Inflammatory macrophage treated with lipopolysaccharide for 4 hours (primary cell): ENCODE measurements around the gene SPATA31D3.
"Not testable (repeated sequence)": the region's sequence is repeated elsewhere in the genome, so short reads cannot be mapped to it uniquely, and the experiment has no call there.

Experiments used
- DNase-seq: peaks from one replicate; pipeline ENCODE4 v3.0.0-alpha.2; 2020

The SPATA31D3 gene

GRCh38 chr9:81943393-81943792 is at the start of gene SPATA31D3:
SPATA31D3 (plus strand) TSS chr9:81943500; CDS start chr9:81943586, 86 bp downstream.
- not testable (repeated sequence) for DNase-seq

- DNase-seq, result no peak
These were observed 49.4 kb upstream of the SPATA31D3 start for GRCh38 chr9:81893929-81894328.

- no peak for DNase-seq
These were observed 48.4 kb upstream of the SPATA31D3 start for GRCh38 chr9:81894891-81895290.

GRCh38 chr9:81896070-81896469 is 47.2 kb upstream of the SPATA31D3 start:
- DNase-seq, result no peak

GRCh38 chr9:81898851-81899250 is 44.4 kb upstream of the SPATA31D3 start:
- no peak for DNase-seq

- no peak for DNase-seq
These were observed 41.1 kb upstream of the SPATA31D3 start for GRCh38 chr9:81902196-81902595.

GRCh38 chr9:81902626-81903025 is 40.7 kb upstream of the SPATA31D3 start:
- no peak for DNase-seq

- DNase-seq, result no peak
These were observed 36.6 kb upstream of the SPATA31D3 start for GRCh38 chr9:81906671-81907070.

GRCh38 chr9:81912135-81912534 is 31.2 kb upstream of the SPATA31D3 start:
- no peak for DNase-seq

GRCh38 chr9:81915801-81916505 is 27.3 kb upstream of the SPATA31D3 start:
- DNase-seq, result no peak

GRCh38 chr9:81918507-81918906 is 24.8 kb upstream of the SPATA31D3 start:
- DNase-seq, result not testable (repeated sequence)

GRCh38 chr9:81928305-81928704 is 15.0 kb upstream of the SPATA31D3 start, which contains the start of gene SPATA31D4:
SPATA31D4 (plus strand) TSS chr9:81928428; CDS start chr9:81928514, 86 bp downstream.
- DNase-seq, result not testable (repeated sequence)

- DNase-seq, result not testable (repeated sequence)
These were observed 13.2 kb upstream of the SPATA31D3 start for GRCh38 chr9:81930147-81930546.

- DNase-seq, result not testable (repeated sequence)
These were observed 9.8 kb upstream of the SPATA31D3 start for GRCh38 chr9:81933547-81933946.

GRCh38 chr9:81948650-81949049 is 5.3 kb downstream of the SPATA31D3 start:
- DNase-seq, result not testable (repeated sequence)

GRCh38 chr9:81953096-81953495 is 9.8 kb downstream of the SPATA31D3 start:
- no peak for DNase-seq

- no peak for DNase-seq
These were observed 12.3 kb downstream of the SPATA31D3 start for GRCh38 chr9:81955625-81956024.

- no peak for DNase-seq
These were observed 21.2 kb downstream of the SPATA31D3 start for GRCh38 chr9:81964218-81965171.

- no peak for DNase-seq
These were observed 24.7 kb downstream of the SPATA31D3 start for GRCh38 chr9:81968026-81968425.

- DNase-seq, result no peak
These were observed 26.7 kb downstream of the SPATA31D3 start for GRCh38 chr9:81969971-81970370.

- DNase-seq, result no peak
These were observed 28.4 kb downstream of the SPATA31D3 start for GRCh38 chr9:81971727-81972126.

GRCh38 chr9:81974764-81975163 is 31.5 kb downstream of the SPATA31D3 start:
- DNase-seq, result no peak

- DNase-seq, result no peak
These were observed 33.1 kb downstream of the SPATA31D3 start for GRCh38 chr9:81976351-81976750.

- no peak for DNase-seq
These were observed 35.9 kb downstream of the SPATA31D3 start for GRCh38 chr9:81979196-81979595.
